ENCODE results near the gene AADACL4. TPM values are rescaled to one million over a fixed set of nuclear protein-coding genes. Genes with fewer than 3 reads are reported as not detected.

Gene AADACL4
- total and polyA plus RNA-seq, 9 of the 15 experiments (the other 6 are each of a cell fraction or from before 2014, with no cell fraction given) = not detected

DNA sequence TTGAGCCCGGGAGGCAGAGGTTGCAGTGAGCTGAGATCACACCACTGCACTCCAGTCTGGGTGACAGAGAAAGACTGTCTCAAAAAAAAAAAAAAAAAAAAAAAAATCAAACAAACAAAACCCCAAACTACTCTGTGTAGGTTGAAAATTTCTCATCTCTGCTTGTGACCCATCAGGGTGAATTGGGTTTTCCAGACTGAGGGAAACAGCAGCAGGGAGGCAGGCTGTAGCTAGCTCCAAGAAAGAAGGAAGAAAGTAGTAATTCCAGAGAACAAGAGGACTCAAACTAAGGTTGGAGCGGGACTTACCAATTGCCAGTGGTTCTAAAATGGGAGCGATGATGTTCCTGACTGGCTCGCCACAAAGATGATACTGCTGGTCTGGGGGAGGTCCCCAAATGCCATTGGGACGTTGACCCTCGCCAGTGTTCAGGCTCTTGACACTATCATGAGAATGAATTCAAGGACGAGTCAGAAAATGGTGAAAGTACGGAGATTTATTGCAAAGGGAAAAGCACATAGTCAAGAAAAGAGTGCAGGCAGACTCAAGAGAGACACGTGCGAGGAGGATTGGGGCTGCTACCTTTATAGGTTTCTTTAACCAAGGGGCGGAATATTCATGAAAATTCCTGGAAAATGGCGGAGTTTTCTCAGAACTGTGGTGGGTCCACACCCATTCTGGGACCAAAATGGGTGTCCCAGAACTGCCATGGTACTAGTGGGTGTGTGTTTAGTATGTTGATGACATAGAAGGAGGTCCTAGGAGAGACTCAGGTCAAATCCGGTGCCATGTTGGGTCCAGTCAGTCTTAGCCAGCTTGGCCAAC, 13.4 kb downstream of the AADACL4 start (continued):
- TF ChIP-seq, protein P1, sequence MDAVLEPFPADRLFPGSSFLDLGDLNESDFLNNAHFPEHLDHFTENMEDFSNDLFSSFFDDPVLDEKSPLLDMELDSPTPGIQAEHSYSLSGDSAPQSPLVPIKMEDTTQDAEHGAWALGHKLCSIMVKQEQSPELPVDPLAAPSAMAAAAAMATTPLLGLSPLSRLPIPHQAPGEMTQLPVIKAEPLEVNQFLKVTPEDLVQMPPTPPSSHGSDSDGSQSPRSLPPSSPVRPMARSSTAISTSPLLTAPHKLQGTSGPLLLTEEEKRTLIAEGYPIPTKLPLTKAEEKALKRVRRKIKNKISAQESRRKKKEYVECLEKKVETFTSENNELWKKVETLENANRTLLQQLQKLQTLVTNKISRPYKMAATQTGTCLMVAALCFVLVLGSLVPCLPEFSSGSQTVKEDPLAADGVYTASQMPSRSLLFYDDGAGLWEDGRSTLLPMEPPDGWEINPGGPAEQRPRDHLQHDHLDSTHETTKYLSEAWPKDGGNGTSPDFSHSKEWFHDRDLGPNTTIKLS (IDR thresholded peaks at IDR 0.05; ENCODE audit: borderline replicate concordance, low read depth) = no peak
- TF ChIP-seq TBL1XR1 (IDR thresholded peaks at IDR 0.05; ENCODE audit: low read length in 2 of 2) (0 out of 4 replicates have a peak, but pooled peaks of 1 of the 2 experiments have one; percentile 30), MED1 (CRISPR knock-in tag; IDR thresholded peaks at IDR 0.05; ENCODE audit: borderline replicate concordance) (no peak), COPS2 (conservative IDR thresholded peaks at IDR 0.05) (no peak), ATF1 (CRISPR knock-in tag; IDR thresholded peaks at IDR 0.05) (no peak), ATF1 (tag; IDR thresholded peaks at IDR 0.05) (peak; percentile 41; the same call in 1 of the 2 replicates), CCAR2 (IDR thresholded peaks at IDR 0.05; ENCODE audit: low read depth, low read length) (0 out of 2 replicates have a peak, but pooled peaks have one; percentile 45), RNF2 (IDR thresholded peaks at IDR 0.05) (no peak), KDM2B (CRISPR knock-in tag; IDR thresholded peaks at IDR 0.05) (no peak), ZNF121 (CRISPR knock-in tag; conservative IDR thresholded peaks at IDR 0.05) (no peak), FOXP1 (CRISPR knock-in tag; IDR thresholded peaks at IDR 0.05) (no peak), TARDBP (IDR thresholded peaks at IDR 0.05) (no peak), TOE1 (IDR thresholded peaks at IDR 0.05; ENCODE audit: borderline replicate concordance) (no peak; the same call in 1 of the 2 replicates), TOE1 (CRISPR knock-in tag; IDR thresholded peaks at IDR 0.05; ENCODE audit: borderline replicate concordance, low read depth) (no peak), SMARCC2 (IDR thresholded peaks at IDR 0.05; ENCODE audit: low read depth) (no peak), SAP30 (IDR thresholded peaks at IDR 0.05; ENCODE audit: borderline replicate concordance, insufficient read depth, low read depth, low read length, poor library complexity, severe bottlenecking) (no peak), CBX3 (IDR thresholded peaks at IDR 0.05; ENCODE audit: borderline replicate concordance in 1 of 2, low read length in 2 of 2) (no peak), ZNF140 (CRISPR knock-in tag; IDR thresholded peaks at IDR 0.05) (no peak)
- TF ChIP-seq, protein P2, sequence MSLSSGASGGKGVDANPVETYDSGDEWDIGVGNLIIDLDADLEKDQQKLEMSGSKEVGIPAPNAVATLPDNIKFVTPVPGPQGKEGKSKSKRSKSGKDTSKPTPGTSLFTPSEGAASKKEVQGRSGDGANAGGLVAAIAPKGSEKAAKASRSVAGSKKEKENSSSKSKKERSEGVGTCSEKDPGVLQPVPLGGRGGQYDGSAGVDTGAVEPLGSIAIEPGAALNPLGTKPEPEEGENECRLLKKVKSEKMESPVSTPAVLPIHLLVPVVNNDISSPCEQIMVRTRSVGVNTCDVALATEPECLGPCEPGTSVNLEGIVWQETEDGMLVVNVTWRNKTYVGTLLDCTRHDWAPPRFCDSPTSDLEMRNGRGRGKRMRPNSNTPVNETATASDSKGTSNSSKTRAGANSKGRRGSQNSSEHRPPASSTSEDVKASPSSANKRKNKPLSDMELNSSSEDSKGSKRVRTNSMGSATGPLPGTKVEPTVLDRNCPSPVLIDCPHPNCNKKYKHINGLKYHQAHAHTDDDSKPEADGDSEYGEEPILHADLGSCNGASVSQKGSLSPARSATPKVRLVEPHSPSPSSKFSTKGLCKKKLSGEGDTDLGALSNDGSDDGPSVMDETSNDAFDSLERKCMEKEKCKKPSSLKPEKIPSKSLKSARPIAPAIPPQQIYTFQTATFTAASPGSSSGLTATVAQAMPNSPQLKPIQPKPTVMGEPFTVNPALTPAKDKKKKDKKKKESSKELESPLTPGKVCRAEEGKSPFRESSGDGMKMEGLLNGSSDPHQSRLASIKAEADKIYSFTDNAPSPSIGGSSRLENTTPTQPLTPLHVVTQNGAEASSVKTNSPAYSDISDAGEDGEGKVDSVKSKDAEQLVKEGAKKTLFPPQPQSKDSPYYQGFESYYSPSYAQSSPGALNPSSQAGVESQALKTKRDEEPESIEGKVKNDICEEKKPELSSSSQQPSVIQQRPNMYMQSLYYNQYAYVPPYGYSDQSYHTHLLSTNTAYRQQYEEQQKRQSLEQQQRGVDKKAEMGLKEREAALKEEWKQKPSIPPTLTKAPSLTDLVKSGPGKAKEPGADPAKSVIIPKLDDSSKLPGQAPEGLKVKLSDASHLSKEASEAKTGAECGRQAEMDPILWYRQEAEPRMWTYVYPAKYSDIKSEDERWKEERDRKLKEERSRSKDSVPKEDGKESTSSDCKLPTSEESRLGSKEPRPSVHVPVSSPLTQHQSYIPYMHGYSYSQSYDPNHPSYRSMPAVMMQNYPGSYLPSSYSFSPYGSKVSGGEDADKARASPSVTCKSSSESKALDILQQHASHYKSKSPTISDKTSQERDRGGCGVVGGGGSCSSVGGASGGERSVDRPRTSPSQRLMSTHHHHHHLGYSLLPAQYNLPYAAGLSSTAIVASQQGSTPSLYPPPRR (CRISPR knock-in tag; IDR thresholded peaks at IDR 0.05; ENCODE audit: borderline replicate concordance) = no peak
- TF ChIP-seq, protein P3, sequence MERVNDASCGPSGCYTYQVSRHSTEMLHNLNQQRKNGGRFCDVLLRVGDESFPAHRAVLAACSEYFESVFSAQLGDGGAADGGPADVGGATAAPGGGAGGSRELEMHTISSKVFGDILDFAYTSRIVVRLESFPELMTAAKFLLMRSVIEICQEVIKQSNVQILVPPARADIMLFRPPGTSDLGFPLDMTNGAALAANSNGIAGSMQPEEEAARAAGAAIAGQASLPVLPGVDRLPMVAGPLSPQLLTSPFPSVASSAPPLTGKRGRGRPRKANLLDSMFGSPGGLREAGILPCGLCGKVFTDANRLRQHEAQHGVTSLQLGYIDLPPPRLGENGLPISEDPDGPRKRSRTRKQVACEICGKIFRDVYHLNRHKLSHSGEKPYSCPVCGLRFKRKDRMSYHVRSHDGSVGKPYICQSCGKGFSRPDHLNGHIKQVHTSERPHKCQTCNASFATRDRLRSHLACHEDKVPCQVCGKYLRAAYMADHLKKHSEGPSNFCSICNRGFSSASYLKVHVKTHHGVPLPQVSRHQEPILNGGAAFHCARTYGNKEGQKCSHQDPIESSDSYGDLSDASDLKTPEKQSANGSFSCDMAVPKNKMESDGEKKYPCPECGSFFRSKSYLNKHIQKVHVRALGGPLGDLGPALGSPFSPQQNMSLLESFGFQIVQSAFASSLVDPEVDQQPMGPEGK (CRISPR knock-in tag; IDR thresholded peaks at IDR 0.05; ENCODE audit: borderline replicate concordance) = no peak

Data from K562 (cell line).